Suppressor macrophage treated with lipopolysaccharide for 4 hours (primary cell): ENCODE measurements around the gene CBX8.

Experiments
- DNase-seq: peaks from one replicate; pipeline ENCODE4 v3.0.0-alpha.2; 2020

Gene CBX8

DNA sequence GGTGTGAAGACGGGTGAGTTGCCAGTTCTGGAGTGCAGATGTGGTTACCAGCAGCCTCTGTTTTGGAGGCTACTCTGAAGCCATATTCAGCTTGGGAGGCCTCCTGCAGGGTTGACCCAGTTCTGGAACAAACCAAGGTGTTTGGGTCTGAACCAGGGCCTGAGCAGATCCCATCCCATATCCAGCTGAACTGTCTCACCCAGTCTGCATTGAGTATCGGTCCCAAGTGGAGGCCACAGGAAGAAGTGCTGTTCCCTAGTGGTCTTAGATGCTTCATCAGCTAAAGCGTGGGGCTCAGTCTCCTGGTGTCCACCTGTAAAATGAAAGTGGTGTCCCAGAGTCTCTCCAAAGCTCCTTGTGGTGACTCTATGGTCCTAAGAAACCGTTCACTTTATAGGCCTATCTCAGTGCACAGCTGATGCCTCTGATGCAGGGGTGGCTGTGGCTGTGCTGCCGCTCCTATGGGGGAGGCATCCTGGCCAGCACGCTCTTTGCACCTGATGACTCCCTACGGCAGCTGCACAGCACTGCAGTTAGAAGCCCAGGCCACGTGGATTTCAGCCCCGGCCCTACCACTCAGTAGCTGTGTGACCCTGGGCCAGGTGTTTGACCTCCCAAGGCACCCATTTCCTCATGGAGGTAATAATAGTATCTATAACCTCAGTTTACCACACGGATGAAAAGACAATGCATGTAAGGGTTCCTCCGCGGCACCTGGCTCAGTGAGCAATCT lies 21.3 kb upstream of the CBX8 start:
- no peak for DNase-seq

DNA sequence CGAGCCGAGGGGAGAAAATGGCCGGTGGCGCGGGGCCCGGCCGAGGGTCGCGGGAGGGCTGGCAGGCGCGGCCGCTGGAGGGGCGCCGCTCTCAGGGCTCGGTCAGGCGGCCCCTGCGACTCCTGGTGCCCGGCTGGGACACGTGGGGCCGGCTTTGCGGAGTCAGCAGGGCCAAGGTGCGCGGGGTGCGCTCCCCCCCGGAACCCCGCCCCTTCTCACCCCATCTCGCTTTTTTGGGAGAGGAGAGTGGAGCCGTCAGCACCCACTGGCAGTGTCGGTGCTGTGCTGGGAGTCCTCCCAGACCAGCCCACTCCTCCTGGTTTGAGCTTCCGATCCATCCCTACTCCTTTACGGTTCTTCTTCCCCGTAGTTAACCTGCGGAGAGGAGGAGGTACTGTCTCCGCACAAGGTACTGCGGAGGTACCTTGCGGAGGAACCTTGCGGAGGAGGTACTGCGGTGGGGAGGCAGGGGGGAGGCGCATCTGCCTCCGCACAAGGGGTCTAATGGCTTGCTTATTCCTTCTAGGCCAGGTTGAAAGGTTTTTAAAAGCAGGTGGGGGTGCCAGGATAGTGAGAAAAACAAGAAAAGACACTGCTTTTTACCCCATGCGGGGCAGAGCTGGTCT lies 19.1 kb upstream of the CBX8 start:
- DNase-seq, result no peak

DNA sequence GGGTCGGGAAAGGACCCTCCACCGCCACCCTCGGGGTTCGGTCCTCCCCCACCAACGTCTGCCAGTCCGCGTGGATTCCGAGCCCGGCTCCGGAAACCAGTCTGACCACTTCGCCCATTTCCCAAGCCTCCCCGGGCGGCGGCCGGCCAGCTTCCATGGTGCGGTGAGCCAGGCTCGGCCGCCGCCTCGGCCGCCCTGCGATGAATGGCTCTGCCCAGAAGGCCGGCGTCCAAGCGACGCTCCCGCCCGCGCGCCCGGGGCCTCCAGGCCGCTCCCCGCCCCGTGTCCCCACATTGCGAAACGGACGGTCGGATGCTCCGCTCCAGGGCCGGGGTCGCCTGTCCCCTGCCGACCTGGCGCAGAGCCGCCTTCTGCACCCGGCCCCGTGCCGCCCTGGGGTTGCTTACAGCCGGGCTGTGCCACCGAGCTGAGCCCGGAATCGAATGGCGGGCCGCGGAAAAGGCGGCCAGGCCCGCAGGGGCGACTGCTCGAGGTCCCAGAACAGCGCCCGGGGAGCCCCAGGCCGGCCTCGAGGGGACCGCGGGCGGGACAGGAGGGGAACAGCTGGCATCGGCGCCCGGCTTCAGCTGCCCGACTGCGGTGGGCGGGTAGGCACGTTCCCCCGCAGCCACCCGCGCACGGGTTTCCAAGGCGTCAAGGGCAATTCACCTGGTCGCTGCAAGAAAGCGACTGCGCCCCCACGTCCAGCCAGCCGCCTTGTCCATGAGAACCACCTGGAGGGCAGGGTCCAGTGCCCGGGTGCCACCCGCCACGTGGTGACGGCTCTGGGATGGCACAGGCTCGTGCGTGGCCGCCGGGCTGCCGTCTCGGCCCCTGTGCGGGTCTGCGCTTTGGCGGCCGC lies 18.3 kb upstream of the CBX8 start:
- DNase-seq, result no peak

DNA sequence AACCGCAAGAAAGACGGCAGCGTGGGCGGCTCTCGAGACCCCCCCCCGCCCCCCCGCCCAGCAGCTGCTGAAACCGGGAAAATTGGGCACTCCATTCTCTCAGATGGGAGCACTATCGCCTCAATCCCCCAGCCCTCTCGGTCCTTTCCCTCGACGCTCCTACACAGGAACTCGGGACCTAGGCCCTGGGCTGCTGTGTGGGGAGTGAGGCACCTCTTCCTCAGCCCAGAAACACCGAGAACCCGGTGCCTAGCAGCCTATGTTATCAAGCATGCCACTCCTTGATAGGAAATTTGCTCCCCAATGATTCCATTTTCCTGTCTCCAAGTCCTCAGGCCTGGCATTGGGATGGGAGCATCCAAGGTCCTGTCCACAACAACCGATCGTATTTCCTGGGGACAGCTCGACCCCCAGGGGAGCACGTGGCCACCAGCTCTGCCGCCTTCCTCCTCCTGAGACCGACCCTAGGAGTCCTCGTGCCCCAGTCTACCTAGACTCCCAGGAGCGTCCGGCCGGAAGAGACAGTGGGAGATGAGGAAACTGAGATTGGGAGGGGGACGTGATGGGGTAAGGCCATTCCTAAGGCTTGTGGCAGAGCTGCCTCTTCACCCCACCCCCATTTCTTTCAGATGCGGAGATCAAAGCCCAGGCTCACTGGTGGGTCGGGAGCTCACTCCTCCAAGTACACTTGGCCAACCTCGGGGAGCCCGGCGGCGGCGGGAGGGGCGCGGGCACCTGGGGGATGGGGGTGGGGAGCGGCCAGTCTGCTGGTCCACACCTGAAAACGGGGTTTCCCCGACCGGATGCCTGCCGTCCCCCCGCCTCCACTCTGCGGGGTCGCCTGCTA lies 17.5 kb upstream of the CBX8 start:
- no peak for DNase-seq

DNA sequence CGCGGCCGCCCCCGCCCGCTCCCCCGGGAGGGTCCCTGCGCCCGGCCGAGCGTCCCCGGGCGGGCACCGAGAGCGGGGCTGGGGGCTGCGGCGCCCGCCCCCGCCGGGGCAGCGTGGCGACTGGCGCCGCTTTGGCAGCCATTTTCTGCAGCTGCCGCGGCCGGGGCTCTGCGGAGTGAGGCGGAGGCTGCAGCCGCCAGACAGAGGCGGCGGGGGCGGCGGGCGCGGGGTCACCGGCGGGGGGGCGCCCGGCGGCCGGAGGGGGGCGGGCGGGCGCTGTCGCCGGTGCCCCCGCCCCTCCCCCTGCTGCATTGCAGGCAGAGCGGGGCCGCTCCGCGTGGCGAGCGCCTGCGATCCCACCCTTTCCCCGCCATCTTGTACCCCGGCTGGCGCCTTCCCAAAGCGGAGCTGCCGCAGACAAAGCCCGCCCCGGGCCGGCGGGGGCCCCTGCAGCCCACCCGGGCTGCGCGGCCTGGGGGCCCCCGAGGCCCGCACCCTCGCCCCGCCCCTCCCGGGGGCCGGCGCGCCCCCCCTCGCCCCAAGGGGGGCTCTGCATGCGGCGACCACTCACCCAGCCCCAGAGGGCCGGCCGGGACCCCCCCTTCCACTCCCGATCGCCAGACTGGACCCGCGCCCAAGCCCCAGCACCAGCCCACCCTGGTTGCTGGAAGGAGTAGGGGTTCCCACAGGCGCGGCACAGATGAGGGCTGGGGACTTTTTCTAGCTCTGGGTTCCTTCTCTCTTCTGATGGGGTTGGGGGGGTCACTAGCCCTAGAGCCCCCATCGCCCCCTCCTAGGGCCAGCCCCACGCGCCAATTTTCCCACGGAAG lies 16.6 kb upstream of the CBX8 start:
- no peak for DNase-seq

DNA sequence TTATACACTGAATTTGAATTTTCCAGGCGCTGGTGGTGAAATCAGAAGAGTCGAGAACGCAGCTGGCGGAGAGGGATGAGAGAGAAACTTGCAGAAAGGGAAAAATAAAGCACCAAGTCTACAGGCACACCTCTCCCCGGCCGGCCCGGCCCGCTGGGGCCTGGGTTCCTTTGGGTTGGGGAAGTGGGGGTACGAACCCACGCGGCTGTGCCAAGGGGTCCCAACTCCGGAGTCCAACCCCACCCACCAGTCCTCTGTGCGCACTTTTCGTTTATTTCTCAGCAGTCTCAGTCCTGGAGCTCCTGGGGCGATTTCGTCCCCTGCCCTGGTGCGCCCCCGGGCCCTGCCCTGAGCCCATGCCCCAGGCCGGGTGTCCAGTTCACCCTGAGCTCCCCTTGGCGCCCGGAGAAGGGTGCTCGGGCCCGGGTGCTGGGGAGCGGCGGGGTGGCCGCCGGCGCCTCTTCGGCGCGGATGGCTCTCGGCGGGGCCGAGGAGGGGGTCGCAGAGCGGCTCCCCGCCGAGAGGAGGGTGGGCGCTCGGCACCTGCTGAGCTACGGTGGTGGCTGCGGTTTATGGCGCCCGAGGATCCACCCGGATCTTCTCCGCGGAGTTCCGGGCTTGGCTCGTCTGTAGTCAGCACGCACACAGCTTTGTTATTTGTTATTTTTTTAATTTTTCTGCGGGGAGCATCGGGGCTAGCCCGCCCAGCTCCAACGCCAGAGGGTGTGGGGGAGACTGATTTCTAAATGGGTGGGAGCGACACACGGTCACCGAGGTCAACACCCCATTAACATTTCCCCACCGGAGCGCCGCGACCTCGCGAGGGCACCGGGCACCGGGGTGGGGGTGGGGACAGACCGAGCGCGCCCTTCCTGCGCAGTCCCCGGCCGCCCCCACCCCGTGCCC lies 15.7 kb upstream of the CBX8 start:
- no peak for DNase-seq

DNA sequence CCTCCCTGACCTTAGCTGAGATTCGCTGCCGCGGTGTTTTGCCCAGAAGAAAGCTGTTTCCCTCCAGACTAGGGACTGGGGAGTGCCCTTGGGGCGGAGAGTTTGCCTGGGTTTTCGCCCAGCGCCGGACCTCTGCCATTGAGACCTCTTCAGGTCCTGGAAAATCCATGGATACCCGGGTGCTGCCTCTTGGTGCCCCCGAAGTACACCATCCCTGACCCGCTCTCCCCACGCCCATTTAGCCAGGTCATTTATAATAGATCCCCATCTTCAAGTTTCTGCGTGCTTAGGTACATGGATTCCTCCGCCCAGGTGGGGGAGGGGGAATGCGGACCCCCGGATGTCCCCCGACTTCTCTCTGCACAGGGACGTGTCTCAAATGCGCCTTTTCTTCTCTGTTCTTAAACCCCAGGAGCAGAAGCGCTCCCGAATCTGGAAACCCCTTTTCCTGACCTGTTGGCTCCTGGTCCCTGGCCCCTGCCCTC lies 15.0 kb upstream of the CBX8 start:
- no peak for DNase-seq

DNA sequence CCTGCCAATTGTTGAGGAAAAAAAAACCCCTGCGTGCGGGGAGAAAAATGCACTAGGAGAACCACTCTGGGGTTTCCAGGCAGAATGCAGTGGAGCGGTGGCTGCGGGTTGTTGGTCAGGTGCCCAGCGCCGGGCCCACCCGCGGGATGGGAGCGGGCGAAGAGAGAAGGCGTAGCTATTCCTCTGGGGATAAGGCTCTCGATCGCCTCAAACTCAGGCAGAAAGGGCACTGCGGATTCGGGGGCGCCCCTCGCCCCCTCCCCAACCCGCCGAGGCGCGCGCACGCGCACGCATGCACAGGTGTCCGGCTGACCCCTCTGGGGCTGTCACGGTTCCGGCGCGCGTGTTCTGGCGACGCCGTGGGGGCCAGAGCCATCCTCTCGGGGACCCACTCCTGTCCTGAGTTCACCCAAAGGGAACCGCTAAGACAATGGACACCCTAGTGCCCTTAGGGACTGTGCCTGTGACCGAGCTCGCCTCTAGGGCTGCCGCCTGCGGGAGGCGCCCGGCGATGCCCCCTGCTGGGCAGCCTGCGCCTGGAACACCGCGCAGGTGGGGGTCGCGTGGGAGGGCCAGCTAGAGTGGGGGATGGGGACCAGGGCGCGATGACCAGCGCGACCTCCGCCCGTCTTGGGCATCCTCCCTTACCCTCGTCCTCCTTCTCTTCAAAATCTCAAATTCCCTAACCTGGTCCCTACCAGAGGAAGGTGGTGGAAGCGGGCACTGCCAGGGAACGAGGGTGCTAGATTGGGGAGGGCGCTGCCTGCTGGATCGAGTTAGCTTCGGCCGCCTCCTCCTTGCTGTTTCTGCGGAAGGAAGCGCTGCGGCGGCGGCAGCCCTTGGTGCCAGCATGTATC lies 14.4 kb upstream of the CBX8 start:
- peak; percentile 54 for DNase-seq

DNA sequence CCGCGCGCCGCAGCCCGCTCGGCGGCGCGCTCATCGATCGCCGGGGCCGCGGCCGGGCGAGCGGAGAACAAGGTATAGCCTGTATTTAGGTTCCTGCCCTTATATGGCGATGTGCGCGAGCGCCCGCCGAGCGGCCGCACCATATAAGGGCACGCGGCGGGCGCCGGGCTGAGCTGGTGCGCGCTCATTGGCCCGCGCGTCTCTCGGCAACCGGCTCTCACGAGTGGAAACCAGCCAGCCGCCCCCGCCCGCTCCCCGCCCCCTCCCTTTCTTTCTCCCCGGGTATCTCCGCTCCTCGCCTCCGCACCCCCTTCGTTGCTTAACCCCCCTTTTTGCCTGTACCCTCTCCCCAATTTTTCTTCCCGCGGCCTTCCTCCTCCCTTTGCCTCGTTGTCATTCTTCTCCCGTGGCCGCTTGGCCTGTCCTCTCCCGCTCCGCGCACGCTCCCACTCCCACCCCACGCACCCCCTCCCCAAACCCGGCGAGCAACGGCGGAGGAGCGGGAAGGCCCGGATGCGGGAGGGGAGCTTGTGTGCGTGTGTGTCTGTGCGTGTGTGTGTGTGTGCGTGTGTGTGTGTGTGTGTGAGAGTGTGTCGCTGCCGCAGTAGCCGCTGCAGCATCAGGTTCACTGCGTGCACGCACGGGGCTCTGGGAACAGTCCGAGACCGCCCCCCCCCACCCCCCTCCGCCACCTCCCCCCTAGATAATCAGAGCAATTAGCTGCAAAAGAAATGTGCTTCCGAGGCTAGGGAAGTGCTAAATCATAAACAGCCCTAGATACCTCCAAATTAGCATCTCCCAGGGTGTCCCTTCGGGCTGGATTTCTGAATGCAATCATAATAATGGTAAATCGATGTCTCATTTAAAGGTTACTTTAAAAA lies 13.5 kb upstream of the CBX8 start:
- DNase-seq, result peak; percentile 76

DNA sequence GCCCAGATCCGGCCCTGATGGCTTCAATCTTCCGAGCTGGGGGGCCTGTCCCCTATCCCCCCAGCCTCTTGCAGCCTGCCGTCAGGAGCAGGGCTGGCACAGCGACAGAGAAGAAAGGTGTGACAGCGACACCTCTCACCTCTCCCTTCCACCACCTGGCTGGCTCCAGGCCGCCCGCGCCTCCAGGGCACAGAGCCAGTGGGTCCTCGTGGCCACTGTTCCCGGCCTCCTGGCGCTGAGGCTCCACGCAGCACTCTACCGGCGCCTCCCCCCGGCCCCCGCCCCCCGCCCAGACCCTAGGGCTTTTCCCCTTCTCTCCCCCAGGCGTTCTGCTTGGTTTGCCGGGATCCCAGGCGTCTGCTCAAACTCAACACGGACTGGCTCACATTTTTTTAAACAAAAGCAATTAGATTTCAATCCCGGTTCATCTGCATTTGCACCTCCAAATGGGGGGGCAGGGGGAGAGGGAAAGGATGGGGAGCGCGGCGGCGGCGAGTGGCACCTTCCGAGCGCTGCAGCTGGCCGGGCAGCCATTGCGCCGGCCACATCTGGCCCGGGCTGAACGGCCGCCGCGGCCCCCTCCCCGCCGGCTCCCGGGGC lies 12.8 kb upstream of the CBX8 start:
- DNase-seq, result no peak

DNA sequence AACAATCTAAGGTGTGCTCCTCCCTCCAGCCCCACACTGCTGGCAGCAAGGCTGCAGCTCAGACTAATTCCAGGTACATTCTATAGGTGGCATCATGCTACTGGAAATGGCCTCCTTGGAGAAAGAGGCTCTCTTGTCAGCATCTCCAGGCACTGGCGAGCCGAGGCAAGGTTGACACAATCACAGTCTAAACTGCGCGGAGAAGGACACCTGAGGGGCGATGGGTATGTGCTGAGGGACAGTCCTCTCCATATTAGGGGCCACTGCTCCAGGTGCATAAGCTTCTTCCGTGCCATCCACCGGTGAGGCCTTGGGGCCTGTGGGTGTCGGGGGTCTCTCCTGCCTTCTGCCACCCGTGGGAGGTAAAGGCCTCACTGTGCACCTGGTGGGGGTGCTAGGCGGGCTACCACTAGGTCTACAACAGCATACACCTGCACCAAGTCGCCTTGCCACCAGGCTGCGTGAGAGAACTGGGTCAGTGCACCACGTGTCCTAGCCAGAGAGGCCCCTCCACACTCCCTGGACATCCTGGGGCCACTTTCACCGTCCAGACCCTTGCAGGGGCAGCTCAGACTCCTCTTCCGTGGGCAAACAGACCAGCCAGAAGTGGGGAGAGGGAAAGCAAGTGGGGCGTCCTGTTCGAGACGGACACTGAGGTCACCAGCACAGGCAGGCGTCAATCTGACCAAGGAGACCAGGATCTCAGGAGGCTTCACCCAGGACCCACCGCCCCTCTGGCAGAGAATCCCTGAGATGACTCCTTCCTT lies 12.1 kb upstream of the CBX8 start:
- no peak for DNase-seq

DNA sequence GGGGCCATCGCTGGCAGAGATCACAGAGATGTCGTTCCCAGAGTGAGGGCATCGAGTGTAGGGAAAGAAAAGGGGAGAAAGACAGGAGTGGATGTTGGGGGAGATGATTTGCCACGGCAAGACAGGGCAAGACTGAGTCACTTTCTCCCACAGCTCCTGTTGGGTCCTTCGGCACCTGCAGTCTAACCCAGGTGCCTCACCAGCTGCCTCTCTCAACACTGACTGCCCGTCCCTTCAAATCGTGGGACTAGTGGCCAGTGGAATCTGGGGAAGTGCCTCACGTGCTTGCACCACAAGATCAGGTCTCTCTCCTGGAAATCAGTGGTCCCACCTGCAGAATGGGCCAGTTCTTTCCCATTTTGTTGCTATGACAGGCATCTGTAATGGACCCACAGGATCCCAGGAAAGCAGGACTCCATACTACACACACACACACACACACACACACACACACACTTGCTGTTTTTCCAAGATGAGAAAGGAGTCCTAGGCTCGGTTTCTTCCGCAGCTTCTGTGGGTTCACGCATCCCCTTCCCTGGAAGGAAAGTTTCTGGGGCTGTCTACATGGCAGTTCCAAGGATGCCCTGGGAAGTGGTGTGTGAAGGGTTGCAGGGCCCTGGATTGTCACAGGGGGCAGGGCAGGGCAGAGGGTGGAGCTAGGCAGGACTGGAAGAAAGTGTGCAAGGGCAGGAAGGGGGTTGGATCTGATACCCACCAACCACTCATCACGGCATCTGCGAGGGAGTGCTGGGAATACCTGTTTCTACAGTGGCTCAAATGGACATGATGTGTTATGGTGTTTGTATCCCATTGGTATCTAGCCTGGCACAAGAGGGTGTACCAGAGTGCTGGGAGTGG lies 10.2 kb upstream of the CBX8 start:
- DNase-seq, result no peak

DNA sequence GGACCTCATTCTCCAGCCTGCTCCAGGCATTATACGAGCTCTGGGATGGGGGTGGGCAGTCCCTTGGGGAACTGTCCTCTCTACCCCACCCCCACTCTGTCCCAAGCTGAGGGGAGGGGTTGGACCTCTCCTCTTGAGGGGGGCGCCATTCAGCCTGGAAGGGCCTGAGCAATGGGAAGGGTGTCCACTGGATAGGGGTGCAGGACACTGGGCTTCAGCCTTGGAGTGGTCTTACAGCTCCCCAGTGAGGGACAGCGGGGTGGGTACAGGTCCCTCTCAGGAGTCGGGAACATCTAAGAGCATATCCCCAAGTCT lies 9.5 kb upstream of the CBX8 start:
- DNase-seq, result no peak

DNA sequence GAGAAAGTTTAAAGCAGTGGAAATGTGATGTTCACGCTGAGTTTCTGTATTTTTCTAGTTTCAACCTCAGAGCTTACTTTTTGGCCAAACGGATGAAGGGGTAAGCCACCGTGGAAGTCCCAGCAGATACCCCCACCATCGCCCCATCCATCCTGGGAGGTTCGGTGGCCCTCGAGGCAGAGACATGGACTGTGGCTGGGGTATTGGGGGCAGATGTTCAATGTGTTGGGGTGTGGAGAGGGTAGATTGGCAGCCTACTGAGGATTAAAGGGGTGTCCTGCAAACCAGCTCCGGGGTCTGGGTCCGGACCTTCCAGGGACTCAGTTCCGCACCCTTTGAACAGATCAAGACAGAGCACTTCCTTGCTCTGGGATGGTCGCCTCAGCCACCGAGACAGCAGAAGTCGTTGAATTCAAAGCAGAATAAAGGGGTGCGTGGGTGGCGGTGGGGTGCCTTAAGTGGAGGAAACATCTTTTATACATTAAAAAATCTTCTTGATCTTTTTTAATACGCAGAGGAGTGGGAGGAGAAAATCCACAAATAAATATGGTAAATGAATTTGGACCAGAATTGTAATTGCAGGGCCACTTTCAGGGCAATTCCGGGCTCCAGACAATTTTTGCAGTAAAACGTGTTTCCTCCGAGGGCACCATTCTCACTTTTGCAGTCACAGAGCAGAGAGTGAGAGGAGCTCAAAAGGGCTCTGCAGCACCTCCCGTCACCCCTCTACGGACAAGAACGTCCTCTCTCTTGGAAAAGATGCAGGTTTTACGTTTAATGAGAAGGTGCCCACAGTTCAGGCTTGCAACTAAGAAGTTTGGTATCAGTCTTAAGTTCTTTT lies 8.2 kb upstream of the CBX8 start:
- no peak for DNase-seq

DNA sequence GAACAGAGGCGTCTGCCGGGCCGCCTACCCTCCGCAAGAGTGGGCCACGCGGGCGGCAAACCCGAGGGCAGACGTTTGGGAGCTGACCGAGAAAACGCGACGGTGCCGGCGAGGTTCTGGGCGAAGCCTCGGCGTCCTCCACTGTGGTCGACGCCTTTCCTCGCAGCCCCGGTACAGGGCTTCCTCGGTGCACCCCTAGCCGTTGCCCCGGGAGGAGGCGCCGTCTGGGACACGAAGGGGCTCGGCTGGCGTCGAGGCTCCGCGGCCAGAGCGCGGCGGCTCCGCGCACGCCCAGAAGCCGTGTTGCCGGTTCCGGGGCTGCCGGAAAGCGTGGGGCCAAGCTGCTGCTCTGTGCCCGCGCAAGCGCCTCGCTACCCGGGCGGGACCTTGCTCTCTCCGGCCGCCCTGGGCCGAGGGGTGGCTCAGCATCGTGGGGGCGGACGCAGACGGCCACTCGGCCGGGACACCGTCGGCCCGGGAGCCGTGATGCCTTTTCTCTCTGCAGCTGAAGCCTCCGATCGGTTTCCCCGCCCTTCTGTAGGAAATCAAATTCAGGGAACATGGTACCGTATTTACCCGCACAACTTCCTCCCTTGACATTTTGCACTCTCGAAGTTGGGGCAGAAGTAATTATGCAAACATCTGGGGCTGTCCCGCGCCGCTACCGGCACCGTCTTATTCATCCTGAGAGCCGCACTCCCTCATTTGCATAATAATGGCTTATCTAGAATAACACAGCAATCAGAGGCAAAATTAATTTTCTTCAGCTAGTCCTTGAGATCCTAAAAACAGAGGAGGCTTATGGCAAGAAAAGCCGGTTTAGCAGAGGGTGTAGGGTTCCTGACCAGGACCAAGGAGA lies 7.3 kb upstream of the CBX8 start:
- DNase-seq, result peak; percentile 82
